NT2/D1 (cell line): ENCODE results near the gene GPR61.

Experiments
- SUZ12 ChIP-seq: IDR thresholded peaks from 2 replicates; pipeline ENCODE4 v1.6.1; 2011; ENCODE audit not compliant: insufficient read length, insufficient read depth; ENCODE audit errors: extremely low read depth
- YY1 ChIP-seq: IDR thresholded peaks from 2 replicates; pipeline ENCODE4 v1.6.1; 2011; ENCODE audit not compliant: insufficient read length, insufficient read depth
- ZNF274 ChIP-seq: IDR thresholded peaks from 2 replicates; pipeline ENCODE4 v1.6.1; 2011; ENCODE audit warnings: mild to moderate bottlenecking, low read depth, low read length

GRCh38 chr1:109535481-109535880, 4.2 kb upstream of the GPR61 start:
- TF ChIP-seq SUZ12 (no peak), YY1 (no peak), ZNF274 (no peak)
